ENCODE measurements around the gene RTKN2.
A peak's percentile ranks its signal among the peaks of the same experiment; 100 is the strongest.

RTKN2 gene

DNA sequence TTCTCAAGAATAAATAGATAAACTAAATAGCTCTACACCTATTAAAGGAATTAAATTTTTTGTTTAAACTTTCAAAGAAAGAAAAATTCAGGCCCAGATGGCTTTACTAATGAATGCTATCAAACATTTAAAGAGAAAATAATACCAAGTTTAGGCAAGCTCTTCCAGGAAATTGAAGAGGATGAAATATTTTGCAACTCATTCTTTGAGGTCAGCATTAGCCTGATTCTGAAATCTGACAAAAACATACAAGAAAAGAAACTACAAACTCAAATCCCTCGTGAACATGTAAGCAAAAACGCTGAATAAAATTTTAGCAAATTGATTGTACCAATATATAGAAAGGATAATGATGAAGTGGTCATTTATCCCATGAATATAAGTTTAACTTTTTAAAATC is 93.4 kb downstream of the RTKN2 start:
- no peak overlapping the region for H3K4me3 Mint-ChIP-seq
- H3K9me3 Mint-ChIP-seq = peaks cover 31% of the 10 kb centered on the region
- H3K27ac Mint-ChIP-seq = no peak overlapping the region
- H3K27me3 Mint-ChIP-seq (ENCODE audit: low read depth) = no peaks in the 10 kb centered on the region
- H3K4me1 Mint-ChIP-seq = no peaks in the 10 kb centered on the region
- no peak for TF ChIP-seq CTCF (IDR thresholded peaks at IDR 0.05; ENCODE audit: unreplicated experiment in 3 of 3)
- H3K36me3 Mint-ChIP-seq (ENCODE audit: low read depth) = peaks cover 13% of the 10 kb centered on the region

DNA sequence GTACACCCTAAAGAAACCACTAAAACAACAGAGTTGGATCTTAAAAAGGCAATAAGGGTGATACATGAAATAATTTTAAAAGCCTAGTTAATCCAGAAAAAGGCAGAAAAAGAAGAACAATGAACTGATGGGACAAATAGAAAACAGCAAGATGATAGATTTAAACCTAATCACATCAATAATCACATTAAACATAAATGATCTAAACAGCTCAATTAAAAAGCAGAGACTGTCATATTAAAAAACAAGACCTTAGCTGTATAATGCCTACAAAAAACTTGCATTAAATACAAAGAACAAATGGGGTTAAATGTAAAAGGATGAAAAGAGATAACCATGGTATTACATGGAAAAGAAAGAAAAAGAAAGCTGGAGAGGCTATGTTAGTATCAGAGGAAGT is 96.2 kb downstream of the RTKN2 start:
- Mint-ChIP-seq H3K9me3 (peaks cover 24% of the 10 kb centered on the region), H3K4me3 (no peak overlapping the region), H3K36me3 (ENCODE audit: low read depth) (peaks cover 10% of the 10 kb centered on the region), H3K4me1 (no peaks in the 10 kb centered on the region), H3K27ac (no peak overlapping the region), H3K27me3 (ENCODE audit: low read depth) (no peaks in the 10 kb centered on the region)
- TF ChIP-seq CTCF (IDR thresholded peaks at IDR 0.05; ENCODE audit: unreplicated experiment in 3 of 3) = no peak

- no peak for TF ChIP-seq CTCF (IDR thresholded peaks at IDR 0.05; ENCODE audit: unreplicated experiment in 3 of 3)
- peaks cover 6% of the 10 kb centered on the region for H3K4me1 Mint-ChIP-seq
- H3K27ac Mint-ChIP-seq = no peak overlapping the region
Measured at GRCh38 chr10:62171791-62172190, 96.9 kb downstream of the RTKN2 start.

DNA sequence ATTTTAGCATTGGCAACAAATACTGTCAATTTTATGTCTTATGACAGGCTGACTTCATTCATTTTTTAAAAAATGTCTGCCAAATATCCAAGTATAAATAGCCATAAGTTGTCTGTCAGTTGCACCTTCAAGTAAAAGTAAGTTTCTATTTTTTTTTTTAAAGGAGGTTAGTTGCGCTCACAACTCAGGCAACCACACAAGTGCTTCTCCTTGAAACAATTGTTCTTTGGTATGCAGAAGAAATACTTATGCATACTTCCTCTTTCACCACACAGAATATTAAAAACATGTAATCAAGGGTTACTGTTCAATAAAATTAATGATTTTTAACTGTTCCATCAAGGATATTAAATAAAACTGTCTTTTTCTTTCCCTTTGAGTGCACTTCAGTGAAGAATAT is 97.9 kb downstream of the RTKN2 start:
- Mint-ChIP-seq H3K27ac (no peak overlapping the region), H3K4me3 (no peak overlapping the region), H3K4me1 (peaks cover 15% of the 10 kb centered on the region), H3K9me3 (peaks cover 19% of the 10 kb centered on the region), H3K27me3 (ENCODE audit: low read depth) (no peaks in the 10 kb centered on the region), H3K36me3 (ENCODE audit: low read depth) (peaks cover 10% of the 10 kb centered on the region)
- no peak for TF ChIP-seq CTCF (IDR thresholded peaks at IDR 0.05; ENCODE audit: unreplicated experiment in 3 of 3)

More at GRCh38 chr10:62171791-62172190, 96.9 kb downstream of the RTKN2 start:
- Mint-ChIP-seq H3K27me3 (ENCODE audit: low read depth) (no peaks in the 10 kb centered on the region), H3K4me3 (no peak overlapping the region), H3K36me3 (ENCODE audit: low read depth) (peaks cover 10% of the 10 kb centered on the region), H3K9me3 (peaks cover 24% of the 10 kb centered on the region)

DNA sequence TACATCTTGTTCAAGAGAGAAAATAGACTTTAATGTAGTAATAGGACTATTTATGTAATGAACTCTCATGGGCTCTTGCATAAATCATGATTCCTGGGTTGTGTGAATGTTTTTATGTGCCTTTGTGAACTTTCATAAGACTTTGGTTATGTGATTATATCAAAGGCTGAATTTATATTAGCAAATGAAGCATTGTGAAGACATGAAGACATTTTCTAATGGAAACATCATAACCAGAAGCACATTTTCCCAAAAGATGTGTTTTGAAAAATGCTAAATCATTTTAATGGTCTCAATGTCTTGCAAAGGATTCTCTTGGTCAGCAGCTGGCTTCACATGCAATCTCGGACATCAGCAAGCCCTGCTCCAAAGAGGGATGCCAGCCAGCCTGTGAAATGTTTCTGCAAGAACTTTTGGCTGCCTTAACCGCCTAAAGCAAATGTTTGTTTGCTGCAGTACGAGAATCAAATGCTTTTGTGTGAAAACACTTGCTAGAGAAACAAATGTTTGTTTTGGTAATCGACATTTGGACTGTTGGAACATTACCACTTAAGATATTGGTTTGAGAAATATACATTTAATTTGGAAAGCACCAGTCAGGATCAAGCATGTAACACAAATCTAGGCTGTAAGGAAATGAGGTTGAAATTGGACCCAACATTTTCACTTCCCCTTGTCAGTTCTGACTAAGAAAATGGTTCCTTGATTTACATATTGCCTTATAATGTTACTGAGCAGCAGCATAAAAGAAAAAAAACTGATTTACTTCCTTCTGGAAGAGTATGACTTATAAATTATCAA is 102.1 kb downstream of the RTKN2 start:
- H3K27ac Mint-ChIP-seq = peak overlapping the region; percentile 26 to 73 (median 69)
- H3K4me1 Mint-ChIP-seq = peaks cover 15% of the 10 kb centered on the region
- no peak for TF ChIP-seq CTCF (IDR thresholded peaks at IDR 0.05; ENCODE audit: unreplicated experiment in 3 of 3)
- H3K36me3 Mint-ChIP-seq (ENCODE audit: low read depth) = no peaks in the 10 kb centered on the region
- H3K27me3 Mint-ChIP-seq (ENCODE audit: low read depth) = no peaks in the 10 kb centered on the region
- peaks cover 2% of the 10 kb centered on the region for H3K9me3 Mint-ChIP-seq
- peak overlapping the region in 1 of 3 experiments; percentile 31 for H3K4me3 Mint-ChIP-seq

GRCh38 chr10:62165803-62166202 is 102.8 kb downstream of the RTKN2 start:
- Mint-ChIP-seq H3K9me3 (no peaks in the 10 kb centered on the region), H3K4me3 (no peak overlapping the region), H3K36me3 (ENCODE audit: low read depth) (no peaks in the 10 kb centered on the region), H3K4me1 (peaks cover 15% of the 10 kb centered on the region), H3K27me3 (ENCODE audit: low read depth) (no peaks in the 10 kb centered on the region), H3K27ac (peak overlapping the region in 2 of 3 experiments; percentile 26 to 73)
- TF ChIP-seq CTCF (IDR thresholded peaks at IDR 0.05; ENCODE audit: unreplicated experiment in 3 of 3) = no peak

Measured in nephron (organoid).